NCI-H2029 (cell line): ENCODE data around the gene ERGIC1.

Experiments used
- DNase-seq: peaks from one replicate; lab custom pipeline; 2025; lab: John Stamatoyannopoulos, UW

The ERGIC1 gene

GRCh38 chr5:172921906-172922305 is 87.9 kb downstream of the ERGIC1 start:
- no peak for DNase-seq

GRCh38 chr5:172923539-172923938 is 89.5 kb downstream of the ERGIC1 start:
- no peak for DNase-seq

GRCh38 chr5:172925336-172925948 is 91.4 kb downstream of the ERGIC1 start:
- peak; percentile 61 for DNase-seq

- DNase-seq = no peak
Observed at GRCh38 chr5:172926008-172926523, 92.0 kb downstream of the ERGIC1 start.

GRCh38 chr5:172926796-172927195 is 92.7 kb downstream of the ERGIC1 start:
- no peak for DNase-seq

GRCh38 chr5:172929371-172929838 is 95.4 kb downstream of the ERGIC1 start:
- DNase-seq = no peak

- no peak for DNase-seq
Observed at GRCh38 chr5:172931001-172931536, 97.0 kb downstream of the ERGIC1 start.

- DNase-seq = peak; percentile 26
Observed at GRCh38 chr5:172932313-172933017, 98.4 kb downstream of the ERGIC1 start.

GRCh38 chr5:172933238-172933637 is 99.2 kb downstream of the ERGIC1 start:
- DNase-seq = no peak

GRCh38 chr5:172935096-172935495 is 101.0 kb downstream of the ERGIC1 start:
- DNase-seq = no peak

GRCh38 chr5:172936401-172936800 is 102.3 kb downstream of the ERGIC1 start:
- no peak for DNase-seq

GRCh38 chr5:172939071-172939470 is 105.0 kb downstream of the ERGIC1 start:
- peak; percentile 40 for DNase-seq

GRCh38 chr5:172939611-172940267 is 105.7 kb downstream of the ERGIC1 start:
- DNase-seq = peak; percentile 92

- no peak for DNase-seq
Observed at GRCh38 chr5:172940268-172941066, 106.4 kb downstream of the ERGIC1 start.

GRCh38 chr5:172941067-172941516 is 107.0 kb downstream of the ERGIC1 start:
- peak; percentile 41 for DNase-seq

- no peak for DNase-seq
Observed at GRCh38 chr5:172942556-172942955, 108.5 kb downstream of the ERGIC1 start.

GRCh38 chr5:172943283-172943841 is 109.3 kb downstream of the ERGIC1 start:
- peak; percentile 20 for DNase-seq

GRCh38 chr5:172943906-172944305 is 109.9 kb downstream of the ERGIC1 start:
- no peak for DNase-seq

- DNase-seq = no peak
Observed at GRCh38 chr5:172944741-172945140, 110.7 kb downstream of the ERGIC1 start.

GRCh38 chr5:172945151-172945550 is 111.1 kb downstream of the ERGIC1 start:
- DNase-seq = no peak

- DNase-seq = no peak
Observed at GRCh38 chr5:172946146-172946545, 112.1 kb downstream of the ERGIC1 start.
